ENCODE data around the gene SEC61A1.

Gene SEC61A1

DNA sequence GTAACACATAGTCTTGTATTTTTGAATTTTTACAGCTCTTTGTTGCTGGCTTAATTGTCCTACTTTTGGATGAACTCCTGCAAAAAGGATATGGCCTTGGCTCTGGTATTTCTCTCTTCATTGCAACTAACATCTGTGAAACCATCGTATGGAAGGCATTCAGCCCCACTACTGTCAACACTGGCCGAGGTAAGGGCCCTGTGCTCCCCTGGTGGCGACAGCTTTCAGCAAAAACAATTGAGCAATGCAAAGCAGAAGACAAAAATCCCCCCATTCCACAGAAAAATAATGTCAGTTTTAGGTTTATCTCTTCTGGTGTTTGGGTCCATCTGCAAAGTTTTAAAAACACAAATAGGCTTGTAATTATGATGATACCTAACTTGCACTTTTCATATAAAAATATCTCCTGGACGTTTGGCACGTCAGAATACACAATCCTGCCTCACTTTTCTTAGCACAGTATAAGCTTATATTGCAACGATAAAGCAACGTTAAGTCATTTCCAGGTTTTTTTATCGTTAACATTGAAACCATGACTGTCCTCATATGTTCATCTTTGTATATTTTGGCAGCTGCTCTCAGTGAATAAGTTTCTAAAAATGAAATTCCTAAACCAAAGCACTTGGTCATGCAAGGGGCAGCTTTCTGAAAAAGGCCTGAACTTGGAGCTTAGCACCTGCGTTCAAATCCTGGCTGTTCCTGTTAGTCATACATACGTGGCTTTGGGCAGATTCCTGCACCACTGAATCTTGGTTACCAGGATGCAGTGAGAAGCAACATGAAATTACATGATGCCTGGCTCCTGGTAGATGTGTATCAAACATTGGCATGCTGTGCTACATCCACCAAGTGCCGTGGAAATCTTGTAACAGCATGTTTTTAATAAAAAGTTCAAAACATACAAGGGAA, 8.5 kb downstream of the SEC61A1 start:
- peak; percentile 94 for DNase-seq (ENCODE audit: low read depth)

DNA sequence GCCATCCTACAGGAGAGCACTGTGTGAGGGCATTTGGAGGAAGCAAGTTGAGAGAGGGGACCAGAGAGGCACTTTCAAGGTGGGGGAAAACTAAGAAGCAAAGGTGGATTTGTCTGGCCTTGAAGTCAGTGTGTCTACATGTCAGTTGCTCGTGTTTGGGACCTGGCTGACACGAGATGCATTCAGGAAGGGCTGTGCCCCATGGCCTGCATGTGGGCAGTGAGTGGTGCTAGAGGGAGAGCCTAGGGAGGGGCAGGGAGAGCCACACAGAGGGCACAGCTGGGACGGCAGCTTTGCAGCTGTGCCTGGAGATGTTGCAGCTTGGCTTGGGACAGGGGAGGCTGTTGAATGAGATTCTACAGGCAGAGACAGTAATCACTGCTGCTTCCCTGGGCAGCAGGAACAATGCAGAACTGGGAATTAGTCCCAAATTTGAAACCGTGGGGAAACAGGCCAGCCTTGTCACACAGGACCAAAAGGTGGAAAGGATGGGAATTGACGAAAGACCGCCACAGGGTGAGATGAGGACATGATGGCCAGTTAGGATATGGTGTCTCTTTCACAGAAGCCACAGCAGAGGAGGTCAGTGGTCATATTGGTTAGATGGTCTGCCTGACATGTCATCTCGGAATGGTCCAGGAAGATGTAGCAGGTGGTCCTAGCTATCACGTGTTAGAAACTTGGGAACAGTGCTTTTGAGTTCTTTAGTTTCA, 10.0 kb downstream of the SEC61A1 start:
- no peak for DNase-seq (ENCODE audit: low read depth)

DNA sequence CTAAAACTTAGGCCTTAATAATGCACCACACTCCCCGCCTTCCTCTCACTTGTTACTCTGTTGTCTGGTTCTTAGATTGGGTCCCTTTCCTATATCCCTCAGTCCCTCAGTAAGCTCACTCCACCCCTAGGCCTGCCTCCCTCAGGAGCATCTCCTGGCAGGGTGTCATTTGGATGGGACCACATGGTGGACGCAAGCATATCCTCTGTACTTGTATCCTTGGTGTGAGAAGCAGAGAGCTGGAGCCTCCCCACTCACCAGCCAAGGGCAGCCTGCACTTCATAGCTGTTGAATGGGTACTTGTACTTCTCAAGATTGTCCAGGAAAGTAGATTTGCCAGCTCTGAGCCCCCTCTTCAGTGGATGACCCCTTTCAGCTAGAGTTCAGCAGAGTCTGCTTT, 11.6 kb downstream of the SEC61A1 start:
- no peak for DNase-seq (ENCODE audit: low read depth)

DNA sequence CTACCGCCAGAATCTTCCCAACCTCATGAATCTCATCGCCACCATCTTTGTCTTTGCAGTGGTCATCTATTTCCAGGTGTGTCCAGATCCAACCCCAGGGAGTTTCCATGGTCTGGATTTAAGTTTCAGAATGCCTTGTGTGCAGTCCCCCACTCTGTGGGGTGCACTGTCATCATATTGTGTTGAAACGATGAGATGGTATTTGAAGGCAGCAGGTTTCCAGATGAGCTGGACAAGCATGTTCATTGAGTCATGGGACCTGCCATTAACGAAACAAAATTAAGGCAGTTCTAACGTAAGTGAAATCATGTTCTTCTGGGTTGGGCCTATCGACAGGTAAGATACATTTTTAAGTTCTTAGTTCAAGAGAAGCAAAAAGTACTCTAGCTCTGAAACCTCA, 12.7 kb downstream of the SEC61A1 start:
- DNase-seq (ENCODE audit: low read depth): no peak

DNA sequence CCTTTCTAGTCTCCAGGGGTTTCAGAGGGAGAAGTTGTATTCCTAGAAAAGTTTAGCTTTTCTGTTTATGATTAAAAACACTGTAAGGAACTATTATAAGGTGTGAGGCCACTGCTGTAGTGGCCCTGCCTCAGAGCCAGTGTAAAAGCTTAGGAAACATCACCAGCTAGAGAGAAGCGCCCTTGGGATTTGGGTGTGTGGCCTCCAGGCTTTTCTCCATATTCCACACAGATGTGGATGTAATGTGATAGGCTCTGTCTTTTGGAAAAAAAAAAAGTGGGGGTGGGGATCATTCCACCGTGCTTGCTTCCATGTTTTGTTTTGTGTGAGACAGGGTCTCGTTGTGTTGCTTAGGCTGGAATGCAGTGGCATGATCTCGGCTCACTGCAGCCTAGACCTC, 13.9 kb downstream of the SEC61A1 start:
- peak; percentile 74 for DNase-seq (ENCODE audit: low read depth)

DNA sequence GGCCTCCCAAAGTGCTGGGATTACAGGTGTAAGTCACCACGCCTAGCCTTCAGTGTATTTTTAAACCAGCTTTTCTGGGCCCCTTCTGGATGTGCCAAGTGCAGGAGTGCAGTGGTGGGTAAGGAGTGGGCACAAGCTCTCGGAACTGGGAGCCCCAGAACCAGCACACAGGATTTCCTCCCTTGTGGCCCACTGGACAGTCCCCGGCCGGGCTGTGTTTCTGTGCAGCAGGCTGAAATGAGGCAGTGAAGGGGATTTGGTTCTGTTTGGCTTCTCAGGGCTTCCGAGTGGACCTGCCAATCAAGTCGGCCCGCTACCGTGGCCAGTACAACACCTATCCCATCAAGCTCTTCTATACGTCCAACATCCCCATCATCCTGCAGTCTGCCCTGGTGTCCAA, 14.4 kb downstream of the SEC61A1 start:
- no peak for DNase-seq (ENCODE audit: low read depth)

DNA sequence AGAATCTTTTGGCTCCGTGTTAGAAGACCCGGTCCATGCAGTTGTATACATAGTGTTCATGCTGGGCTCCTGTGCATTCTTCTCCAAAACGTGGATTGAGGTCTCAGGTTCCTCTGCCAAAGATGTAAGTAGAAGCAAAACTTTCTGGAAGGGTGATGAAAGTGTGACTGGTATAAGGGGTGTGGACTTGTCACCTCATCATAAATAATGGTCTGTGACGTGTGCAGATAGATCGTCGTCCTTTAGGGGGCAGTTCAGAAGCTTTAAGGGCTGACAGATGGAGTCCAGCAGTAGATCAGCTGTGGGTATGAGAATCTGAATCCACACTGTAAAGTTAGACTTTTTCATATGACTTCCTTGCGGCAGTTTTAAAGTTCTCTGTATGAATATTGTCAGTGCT, 15.3 kb downstream of the SEC61A1 start:
- DNase-seq (ENCODE audit: low read depth): no peak

DNA sequence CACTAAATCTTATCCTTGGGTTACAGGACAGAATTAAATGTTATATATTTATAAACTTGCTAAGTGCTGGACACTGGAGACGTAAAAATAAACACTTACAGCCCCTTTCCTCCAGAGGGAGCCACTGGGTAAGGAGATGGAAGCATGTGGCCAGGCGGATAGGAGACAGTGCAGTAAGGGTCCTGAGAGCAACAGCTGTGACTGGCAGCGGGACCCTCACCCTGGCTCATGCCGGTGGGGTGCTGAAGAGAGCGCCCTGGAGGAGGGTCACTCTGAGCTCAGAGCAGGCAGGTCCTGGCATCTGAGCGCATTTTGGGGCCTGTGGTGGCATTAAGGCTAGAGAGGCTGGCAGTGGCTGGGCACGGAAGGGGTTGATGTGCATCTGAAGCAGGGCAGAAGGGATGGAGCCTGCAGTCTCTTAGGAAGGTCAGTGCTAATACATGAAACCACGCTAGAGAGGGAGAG, 16.0 kb downstream of the SEC61A1 start:
- peak; percentile 44 for DNase-seq (ENCODE audit: low read depth)

DNA sequence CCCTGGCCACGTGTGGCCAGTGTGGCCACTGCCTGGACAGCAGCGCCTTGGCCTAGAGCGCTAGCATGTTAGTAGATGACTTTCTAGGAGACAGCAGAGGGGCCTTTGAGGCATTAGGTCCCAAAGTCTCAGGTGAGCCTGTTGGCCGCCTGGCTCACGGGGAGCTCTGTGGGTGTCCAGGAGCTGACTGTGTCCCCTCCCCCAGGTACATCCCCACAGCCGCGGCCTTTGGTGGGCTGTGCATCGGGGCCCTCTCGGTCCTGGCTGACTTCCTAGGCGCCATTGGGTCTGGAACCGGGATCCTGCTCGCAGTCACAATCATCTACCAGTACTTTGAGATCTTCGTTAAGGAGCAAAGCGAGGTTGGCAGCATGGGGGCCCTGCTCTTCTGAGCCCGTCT, 17.0 kb downstream of the SEC61A1 start:
- DNase-seq (ENCODE audit: low read depth): no peak

DNA sequence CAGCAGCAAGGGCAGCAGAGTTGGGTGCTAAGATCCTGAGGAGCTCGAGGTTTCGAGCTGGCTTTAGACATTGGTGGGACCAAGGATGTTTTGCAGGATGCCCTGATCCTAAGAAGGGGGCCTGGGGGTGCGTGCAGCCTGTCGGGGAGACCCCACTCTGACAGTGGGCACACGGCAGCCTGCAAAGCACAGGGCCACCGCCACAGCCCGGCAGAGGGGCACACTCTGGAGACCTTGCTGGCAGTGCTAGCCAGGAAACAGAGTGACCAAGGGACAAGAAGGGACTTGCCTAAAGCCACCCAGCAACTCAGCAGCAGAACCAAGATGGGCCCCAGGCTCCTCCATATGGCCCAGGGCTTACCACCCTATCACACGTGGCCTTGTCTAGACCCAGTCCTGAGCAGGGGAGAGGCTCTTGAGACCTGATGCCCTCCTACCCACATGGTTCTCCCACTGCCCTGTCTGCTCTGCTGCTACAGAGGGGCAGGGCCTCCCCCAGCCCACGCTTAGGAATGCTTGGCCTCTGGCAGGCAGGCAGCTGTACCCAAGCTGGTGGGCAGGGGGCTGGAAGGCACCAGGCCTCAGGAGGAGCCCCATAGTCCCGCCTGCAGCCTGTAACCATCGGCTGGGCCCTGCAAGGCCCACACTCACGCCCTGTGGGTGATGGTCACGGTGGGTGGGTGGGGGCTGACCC, 18.8 kb downstream of the SEC61A1 start:
- DNase-seq (ENCODE audit: low read depth): no peak

DNA sequence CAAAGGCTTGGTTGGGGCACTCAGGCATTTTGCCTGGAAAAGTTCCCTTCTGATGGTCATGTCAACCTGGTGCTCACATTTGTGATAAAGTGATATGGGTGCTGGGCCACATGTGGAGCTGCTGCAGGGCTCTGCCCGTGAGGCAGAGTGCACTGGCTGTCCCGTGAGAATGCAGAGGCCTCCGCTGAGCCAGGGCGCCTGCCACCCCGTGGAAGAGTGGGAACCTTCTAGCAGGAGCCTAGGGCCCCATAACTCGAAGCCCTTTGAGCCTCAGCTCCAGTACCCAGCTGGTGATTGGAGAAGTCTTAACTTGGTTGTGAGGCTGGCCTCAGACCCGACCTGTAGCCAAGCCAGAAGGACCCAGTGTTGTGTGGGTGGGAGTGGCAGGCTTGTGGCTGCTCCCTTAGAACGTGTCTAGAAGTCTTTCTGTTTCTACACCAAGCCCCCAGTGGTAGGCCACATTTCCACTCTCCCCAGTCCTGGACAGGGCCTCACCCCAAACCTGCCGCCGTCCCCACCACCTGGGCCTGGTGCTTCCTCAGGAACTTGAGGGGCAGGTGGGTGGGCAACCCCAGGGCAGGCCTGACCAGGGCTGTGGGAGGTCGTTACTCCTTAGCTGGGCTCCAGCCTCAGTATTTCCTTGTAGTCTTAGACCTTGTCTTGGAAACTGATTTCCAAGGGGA, 19.7 kb downstream of the SEC61A1 start:
- DNase-seq (ENCODE audit: low read depth): no peak

DNA sequence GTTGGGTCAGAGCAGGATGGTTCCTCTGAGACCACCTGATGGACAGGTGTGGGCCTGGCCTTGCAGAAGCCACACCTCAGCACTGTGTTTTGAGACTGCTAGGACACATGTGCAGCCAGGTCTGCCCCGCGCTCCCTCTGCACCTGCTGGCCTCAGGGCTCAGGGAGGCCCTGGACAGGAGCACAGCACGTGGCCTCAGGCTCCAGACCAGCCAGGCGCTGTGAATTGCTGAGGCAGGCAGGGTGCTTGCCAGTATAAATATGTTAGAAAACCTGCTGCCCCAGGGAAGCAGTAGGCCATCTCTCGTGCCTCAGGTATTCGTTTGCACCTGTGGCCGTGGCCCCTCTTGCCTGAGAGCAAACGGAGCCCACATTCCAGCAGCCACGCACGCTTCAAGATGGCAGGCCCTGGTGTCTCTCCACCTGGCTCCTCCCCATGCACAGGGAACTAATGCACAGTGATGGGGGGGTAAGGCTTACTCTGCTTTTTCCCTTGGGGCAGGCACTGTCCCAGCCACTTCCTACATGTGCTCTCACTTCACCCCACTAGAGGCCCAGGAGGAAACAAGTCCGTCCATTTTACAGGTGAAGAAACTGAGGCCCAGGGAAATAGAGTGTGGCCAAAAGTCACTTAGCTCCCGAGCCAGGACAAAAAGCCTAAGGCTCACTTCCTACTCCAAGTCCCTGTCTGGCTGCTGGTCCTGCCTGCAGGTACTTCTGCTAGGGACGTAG, 20.4 kb downstream of the SEC61A1 start:
- DNase-seq (ENCODE audit: low read depth): no peak

DNA sequence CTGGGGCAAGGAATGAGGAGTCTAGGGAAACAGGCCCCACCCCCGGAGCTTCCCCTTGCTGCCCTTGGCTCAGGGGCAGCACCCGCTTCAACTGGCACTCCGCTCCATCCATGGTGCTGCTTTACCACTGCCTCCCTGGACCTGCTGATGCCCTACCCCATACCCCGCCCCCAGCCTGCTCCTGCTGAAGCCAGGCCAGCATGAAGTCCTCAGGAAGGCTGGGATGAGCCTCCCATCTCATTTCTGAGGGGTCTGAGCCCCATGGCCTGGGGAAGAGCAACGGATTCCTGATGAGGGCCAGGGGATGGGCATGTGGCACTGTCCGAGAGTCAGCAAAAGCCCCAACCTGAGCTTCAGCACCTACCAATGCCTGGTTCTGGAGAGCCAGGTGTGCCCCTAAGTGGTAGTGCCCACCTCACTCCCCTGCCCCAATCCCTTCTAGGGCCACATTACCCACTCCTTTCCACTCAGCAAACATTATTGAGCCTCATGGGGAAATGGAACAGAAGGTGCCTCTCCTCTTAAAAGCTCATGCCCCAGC, 21.0 kb downstream of the SEC61A1 start:
- DNase-seq (ENCODE audit: low read depth): no peak

DNA sequence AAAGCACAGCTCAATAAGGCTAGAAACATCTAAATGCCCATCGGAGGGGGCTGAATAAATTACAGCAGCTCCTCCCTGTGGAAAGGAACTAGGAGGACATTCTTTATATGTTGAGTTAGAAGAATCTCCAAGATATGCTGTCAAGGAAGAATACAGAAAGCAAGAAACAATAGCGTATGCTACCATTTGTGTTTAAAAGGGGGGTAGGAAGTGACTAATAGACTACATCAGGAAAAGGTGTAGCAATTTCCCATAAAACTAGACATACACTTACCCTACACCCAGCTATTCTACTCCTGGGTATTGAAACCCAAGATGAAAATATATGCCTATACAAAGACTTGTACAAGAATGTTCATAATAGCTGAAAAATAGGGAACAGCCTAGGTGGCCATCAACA, 21.6 kb downstream of the SEC61A1 start:
- no peak for DNase-seq (ENCODE audit: low read depth)

DNA sequence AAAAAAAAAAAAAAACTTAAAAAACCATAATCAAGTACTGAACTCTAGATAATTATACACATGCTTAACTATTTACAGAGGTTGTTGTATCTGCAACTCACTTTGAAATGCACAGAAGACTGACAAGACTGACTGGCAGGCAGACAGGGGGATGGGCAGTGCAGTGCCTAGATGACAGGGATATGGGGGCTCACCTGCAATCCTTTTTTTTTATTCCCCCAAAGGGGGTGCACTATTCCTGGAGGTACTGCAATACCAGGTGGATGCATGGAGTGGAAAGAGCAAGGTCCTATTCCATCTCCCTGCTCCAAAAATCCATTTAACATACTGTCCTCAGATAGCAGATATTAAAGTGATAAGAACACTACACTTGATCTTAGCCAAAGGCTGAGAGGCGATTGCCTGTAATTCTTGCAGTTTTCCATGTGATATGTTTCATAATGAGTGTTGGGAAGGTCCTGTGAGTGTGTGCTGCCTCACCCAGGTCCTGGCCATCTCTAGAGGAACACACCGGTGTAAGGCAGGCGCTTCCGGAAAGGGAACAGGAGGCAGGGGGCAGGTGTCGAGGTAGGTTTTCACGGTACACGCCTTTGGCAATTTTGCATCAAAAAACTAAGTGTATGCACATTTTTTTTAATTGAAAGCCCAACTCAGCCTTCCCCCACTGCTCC, 22.7 kb downstream of the SEC61A1 start:
- peak; percentile 27 for DNase-seq (ENCODE audit: low read depth)

DNA sequence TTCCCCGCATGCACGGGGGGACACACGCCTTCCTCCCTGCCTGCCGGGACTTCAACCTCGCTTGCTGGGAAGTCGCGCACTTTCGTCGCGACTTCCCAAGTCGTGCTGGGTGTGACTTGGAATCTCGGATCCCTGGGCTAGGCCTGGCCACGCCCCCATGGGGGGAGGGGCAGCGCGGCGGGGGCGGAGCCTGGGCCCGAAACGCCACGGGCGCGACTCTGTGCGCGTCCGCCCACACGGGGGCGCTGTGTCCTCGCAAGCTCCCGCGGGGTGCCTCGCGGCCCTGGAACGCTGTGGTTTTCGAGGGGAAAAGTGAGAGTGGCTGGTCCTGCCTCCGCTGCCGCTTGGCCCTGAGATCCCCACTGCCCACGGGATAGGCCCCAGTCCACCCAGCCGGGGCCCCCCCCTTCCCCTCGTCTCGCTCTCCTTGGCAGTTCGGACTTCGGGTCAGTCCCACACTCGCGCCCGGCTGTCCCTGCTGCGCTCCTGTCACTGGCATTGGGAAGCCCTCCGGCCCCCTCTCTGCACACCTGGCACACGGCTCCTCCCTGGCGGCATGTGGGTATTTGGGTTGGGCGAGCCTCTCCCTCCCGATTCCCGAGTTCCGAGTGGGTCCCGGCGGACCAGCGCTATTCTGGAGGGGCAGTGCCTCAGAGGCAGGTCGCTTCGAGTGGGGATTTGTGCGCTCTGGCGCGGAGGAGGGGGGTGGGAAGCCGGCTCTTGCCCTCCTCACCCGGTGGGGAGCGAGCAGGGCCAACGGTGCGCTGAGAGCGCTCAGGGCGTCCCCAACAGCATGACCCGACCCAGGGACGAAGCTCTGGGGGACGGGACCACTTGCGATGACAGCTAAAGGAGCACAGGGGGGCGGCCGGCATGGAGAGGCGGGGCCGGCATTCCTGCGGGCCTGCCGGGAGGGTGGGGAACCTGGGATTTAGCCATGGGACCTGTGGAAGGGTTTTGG, 23.6 kb downstream of the SEC61A1 start:
- peak; percentile 77 for DNase-seq (ENCODE audit: low read depth)

DNA sequence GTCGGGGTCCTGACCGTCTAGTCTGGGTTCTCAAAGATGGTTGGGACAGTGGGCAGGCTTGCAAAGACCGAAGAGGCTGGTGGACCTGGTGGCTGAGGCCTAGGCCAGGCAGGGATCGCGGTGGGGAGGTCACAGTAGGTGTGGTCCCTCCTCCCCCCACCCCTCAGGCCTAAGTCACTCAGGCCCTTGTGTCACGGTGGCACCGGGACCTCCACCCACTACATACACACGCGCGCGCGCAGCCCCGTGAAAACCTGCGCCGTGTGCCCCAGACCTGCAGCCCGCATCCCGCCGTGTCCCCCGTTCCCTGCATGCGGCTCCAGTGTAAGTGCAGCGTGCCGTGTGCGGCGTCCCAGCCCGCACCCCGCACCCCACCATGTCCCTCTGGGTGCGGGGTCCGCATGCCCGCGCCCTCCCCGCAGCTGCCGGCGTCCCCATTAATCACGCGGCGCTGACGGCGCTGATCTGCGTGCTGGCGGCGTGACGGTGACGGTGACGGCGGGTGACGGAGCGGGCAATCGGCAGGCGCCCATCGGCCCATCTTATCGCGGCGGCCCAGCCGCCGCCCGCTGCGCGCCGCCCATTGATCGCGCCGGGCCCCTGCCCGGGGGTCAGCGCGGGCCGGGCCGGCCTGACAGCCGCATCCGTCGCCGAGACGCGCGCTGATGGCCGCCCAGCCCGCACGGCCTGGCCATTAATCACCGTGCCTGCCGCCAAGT, 24.4 kb downstream of the SEC61A1 start:
- DNase-seq (ENCODE audit: low read depth): no peak

DNA sequence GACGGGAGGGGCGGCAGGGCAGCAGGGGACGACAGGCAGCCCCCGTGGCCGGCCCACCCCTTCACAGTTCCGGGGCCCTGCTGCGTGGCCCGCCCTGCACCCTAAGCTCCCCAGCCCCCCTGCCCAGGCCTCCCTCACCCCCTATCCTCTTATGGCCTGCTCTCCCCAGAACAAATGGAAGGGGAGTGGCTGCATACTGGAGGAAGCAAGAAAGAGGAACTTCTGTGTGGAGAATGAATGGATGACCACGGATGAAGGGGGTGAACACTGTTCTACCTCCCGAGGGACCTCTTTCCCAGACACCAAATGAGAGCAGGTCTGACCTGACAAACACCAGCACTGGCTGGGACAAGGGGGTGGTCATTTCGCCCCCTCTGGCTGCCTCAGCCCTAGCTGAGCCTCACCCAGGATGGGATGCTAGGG, 25.0 kb downstream of the SEC61A1 start:
- DNase-seq (ENCODE audit: low read depth): no peak

DNA sequence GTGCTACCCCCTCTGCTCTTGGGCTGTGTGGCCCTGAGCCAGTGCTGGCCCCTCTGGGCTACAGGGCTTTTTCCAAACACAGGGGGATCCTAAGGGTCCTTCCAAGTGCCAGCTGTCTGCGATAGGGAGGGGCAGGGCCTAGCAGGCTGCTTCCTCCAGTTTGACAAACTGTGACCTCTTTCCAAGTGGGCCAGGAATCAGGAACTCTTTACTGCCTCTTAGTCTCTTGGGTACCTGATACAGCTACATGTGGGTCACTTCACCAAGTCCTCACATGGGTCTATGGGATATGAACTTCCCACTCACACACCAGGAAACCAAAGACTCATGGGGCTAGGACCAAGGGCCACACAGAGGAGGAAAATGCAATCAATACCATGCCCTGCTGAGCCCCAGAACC, 25.4 kb downstream of the SEC61A1 start:
- no peak for DNase-seq (ENCODE audit: low read depth)

All from fibroblast of gingiva (primary cell).